ENCODE results near the gene PTCH1. TPM values are rescaled to one million over a fixed set of nuclear protein-coding genes. Genes with fewer than 3 reads are reported as not detected.

PTCH1 gene
- total and polyA plus RNA-seq, 2 experiments from 2014 or later, result 21.4 to 34.1 TPM

DNA sequence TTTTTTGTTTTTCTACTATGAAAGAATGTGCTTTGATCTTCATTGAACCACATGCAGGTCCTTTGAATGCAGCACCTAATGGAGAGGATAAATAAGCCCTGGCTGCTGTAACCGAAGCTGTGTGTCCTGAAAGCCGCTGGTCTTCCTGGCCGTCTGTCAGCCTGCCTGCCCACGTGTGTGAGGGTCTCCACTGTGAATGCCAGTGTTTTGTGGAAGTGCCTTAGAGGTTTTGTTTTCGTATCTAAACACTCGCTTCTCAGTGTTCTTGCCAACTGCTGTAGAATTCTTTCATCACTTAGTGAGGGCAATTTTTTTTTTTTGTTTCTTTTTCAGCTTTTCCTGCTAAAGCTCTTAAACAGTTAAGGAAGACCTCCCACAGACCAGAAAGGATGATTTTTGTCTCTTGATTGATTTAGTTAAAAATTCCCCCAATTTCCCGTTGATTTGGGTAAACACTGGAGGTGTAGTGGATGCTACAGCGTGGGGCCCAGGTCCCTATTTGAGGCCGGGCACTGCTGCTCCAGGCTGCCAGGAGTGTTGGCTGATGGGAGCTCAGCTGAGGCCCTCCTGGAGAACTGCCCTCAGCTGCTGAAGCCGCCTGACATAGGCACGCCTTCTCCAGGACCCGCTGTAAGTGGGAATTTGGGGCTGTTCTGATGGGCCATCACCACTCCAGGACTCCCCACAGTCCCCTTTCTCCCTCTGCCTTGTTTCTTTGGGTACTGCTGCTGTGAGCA is 29.2 kb upstream of the PTCH1 start (continued):
- TF ChIP-seq, protein P1, sequence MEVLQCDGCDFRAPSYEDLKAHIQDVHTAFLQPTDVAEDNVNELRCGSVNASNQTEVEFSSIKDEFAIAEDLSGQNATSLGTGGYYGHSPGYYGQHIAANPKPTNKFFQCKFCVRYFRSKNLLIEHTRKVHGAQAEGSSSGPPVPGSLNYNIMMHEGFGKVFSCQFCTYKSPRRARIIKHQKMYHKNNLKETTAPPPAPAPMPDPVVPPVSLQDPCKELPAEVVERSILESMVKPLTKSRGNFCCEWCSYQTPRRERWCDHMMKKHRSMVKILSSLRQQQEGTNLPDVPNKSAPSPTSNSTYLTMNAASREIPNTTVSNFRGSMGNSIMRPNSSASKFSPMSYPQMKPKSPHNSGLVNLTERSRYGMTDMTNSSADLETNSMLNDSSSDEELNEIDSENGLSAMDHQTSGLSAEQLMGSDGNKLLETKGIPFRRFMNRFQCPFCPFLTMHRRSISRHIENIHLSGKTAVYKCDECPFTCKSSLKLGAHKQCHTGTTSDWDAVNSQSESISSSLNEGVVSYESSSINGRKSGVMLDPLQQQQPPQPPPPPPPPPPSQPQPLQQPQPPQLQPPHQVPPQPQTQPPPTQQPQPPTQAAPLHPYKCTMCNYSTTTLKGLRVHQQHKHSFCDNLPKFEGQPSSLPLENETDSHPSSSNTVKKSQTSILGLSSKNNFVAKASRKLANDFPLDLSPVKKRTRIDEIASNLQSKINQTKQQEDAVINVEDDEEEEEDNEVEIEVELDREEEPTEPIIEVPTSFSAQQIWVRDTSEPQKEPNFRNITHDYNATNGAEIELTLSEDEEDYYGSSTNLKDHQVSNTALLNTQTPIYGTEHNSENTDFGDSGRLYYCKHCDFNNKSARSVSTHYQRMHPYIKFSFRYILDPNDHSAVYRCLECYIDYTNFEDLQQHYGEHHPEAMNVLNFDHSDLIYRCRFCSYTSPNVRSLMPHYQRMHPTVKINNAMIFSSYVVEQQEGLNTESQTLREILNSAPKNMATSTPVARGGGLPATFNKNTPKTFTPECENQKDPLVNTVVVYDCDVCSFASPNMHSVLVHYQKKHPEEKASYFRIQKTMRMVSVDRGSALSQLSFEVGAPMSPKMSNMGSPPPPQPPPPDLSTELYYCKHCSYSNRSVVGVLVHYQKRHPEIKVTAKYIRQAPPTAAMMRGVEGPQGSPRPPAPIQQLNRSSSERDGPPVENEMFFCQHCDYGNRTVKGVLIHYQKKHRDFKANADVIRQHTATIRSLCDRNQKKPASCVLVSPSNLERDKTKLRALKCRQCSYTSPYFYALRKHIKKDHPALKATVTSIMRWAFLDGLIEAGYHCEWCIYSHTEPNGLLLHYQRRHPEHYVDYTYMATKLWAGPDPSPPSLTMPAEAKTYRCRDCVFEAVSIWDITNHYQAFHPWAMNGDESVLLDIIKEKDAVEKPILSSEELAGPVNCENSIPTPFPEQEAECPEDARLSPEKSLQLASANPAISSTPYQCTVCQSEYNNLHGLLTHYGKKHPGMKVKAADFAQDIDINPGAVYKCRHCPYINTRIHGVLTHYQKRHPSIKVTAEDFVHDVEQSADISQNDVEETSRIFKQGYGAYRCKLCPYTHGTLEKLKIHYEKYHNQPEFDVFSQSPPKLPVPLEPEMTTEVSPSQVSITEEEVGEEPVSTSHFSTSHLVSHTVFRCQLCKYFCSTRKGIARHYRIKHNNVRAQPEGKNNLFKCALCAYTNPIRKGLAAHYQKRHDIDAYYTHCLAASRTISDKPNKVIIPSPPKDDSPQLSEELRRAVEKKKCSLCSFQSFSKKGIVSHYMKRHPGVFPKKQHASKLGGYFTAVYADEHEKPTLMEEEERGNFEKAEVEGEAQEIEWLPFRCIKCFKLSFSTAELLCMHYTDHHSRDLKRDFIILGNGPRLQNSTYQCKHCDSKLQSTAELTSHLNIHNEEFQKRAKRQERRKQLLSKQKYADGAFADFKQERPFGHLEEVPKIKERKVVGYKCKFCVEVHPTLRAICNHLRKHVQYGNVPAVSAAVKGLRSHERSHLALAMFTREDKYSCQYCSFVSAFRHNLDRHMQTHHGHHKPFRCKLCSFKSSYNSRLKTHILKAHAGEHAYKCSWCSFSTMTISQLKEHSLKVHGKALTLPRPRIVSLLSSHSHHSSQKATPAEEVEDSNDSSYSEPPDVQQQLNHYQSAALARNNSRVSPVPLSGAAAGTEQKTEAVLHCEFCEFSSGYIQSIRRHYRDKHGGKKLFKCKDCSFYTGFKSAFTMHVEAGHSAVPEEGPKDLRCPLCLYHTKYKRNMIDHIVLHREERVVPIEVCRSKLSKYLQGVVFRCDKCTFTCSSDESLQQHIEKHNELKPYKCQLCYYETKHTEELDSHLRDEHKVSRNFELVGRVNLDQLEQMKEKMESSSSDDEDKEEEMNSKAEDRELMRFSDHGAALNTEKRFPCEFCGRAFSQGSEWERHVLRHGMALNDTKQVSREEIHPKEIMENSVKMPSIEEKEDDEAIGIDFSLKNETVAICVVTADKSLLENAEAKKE (CRISPR knock-in tag; IDR thresholded peaks at IDR 0.05), result no peak
- TF ChIP-seq NANOG (IDR thresholded peaks at IDR 0.05; ENCODE audit: borderline replicate concordance), result no peak

- H3K27ac Mint-ChIP-seq, result no peak overlapping the region
- TF ChIP-seq, protein P2, sequence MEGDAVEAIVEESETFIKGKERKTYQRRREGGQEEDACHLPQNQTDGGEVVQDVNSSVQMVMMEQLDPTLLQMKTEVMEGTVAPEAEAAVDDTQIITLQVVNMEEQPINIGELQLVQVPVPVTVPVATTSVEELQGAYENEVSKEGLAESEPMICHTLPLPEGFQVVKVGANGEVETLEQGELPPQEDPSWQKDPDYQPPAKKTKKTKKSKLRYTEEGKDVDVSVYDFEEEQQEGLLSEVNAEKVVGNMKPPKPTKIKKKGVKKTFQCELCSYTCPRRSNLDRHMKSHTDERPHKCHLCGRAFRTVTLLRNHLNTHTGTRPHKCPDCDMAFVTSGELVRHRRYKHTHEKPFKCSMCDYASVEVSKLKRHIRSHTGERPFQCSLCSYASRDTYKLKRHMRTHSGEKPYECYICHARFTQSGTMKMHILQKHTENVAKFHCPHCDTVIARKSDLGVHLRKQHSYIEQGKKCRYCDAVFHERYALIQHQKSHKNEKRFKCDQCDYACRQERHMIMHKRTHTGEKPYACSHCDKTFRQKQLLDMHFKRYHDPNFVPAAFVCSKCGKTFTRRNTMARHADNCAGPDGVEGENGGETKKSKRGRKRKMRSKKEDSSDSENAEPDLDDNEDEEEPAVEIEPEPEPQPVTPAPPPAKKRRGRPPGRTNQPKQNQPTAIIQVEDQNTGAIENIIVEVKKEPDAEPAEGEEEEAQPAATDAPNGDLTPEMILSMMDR (conservative IDR thresholded peaks at IDR 0.05; ENCODE audit: low read depth in 2 of 2), result no peak
- TF ChIP-seq POLR2AphosphoS5 (IDR thresholded peaks at IDR 0.05; ENCODE audit: low read depth) (no peak), ZNF331 (CRISPR knock-in tag; IDR thresholded peaks at IDR 0.05; ENCODE audit: low read depth) (no peak), STAT1 (IDR thresholded peaks at IDR 0.05; ENCODE audit: unreplicated experiment) (no peak)
- TF ChIP-seq, protein P1 (CRISPR knock-in tag; IDR thresholded peaks at IDR 0.05), result no peak
Observed at GRCh38 chr9:95533996-95534680, 17.4 kb upstream of the PTCH1 start.

More at GRCh38 chr9:95533996-95534680, 17.4 kb upstream of the PTCH1 start:
- no peak overlapping the region for H2AFZ ChIP-seq
- H3K27me3 ChIP-seq (ENCODE audit: insufficient read depth), result no peaks in the 10 kb centered on the region
- H3F3A ChIP-seq (replicated peaks; ENCODE audit: low read depth), result no peaks in the 10 kb centered on the region
- ATAC-seq, result no peak
- H3K4me2 ChIP-seq, result no peak overlapping the region
- no peaks in the 10 kb centered on the region for H3K9me2 ChIP-seq (ENCODE audit: insufficient read depth)
- no peaks in the 10 kb centered on the region for H3K36me3 ChIP-seq (ENCODE audit: insufficient read depth)
- no peak overlapping the region for H3K27ac ChIP-seq (ENCODE audit: low read depth)
- H3K9me3 Mint-ChIP-seq, result no peaks in the 10 kb centered on the region
- 0 out of 2 replicates have a peak, but pooled peaks cover 3% of the 10 kb centered on the region for H3K4me1 ChIP-seq (ENCODE audit: insufficient read depth)
- H3K27me3 Mint-ChIP-seq (ENCODE audit: insufficient read depth, low read depth, poor library complexity), result no peaks in the 10 kb centered on the region
- DNase-seq (ENCODE audit: low spot score), result no peak
- H3K4me3 ChIP-seq, result no peak overlapping the region
- H3K4me1 Mint-ChIP-seq, result peaks cover 5% of the 10 kb centered on the region
- H3K79me2 ChIP-seq (replicated peaks; ENCODE audit: insufficient read depth), result no peaks in the 10 kb centered on the region
- no peak overlapping the region for H3K4me3 Mint-ChIP-seq
- H3K36me3 Mint-ChIP-seq (ENCODE audit: low read depth), result no peaks in the 10 kb centered on the region
- H4K20me1 ChIP-seq (replicated peaks; ENCODE audit: insufficient read depth), result no peaks in the 10 kb centered on the region

Measured in GM23338 (cell line).